Measurements from ENCODE around the gene PCDHB6.
"Not testable (repeated sequence)": the region's sequence is repeated elsewhere in the genome, so short reads cannot be mapped to it uniquely, and the experiment has no call there.

The PCDHB6 gene

GRCh38 chr5:141152096-141152495, 2.2 kb downstream of the PCDHB6 start:
- H3K36me3 ChIP-seq (replicated peaks; ENCODE audit: insufficient read depth, low read length); H3K27ac ChIP-seq (ENCODE audit: low read length); H3K79me2 ChIP-seq (ENCODE audit: low read length); H3K4me1 ChIP-seq (ENCODE audit: low read length); H2AFZ ChIP-seq (ENCODE audit: low read length); H3K4me2 ChIP-seq (ENCODE audit: low read depth, low read length); H3K9me3 ChIP-seq (replicated peaks; ENCODE audit: insufficient read depth, low read length); DNase-seq; H3K9ac ChIP-seq (ENCODE audit: low read length); H3K4me3 ChIP-seq (ENCODE audit: low read length); H3K27me3 ChIP-seq (replicated peaks; ENCODE audit: insufficient read depth, low read length); H3K9me2 ChIP-seq (replicated peaks; ENCODE audit: insufficient read depth, low read length); H4K20me1 ChIP-seq (ENCODE audit: insufficient read depth, low read length); H3F3A ChIP-seq (ENCODE audit: insufficient read depth, low read length): not testable (repeated sequence)

- no peaks in the 10 kb centered on the region for H3K79me2 ChIP-seq (ENCODE audit: low read length)
- H3K4me2 ChIP-seq (ENCODE audit: low read depth, low read length), result no peak overlapping the region
- H2AFZ ChIP-seq (ENCODE audit: low read length), result no peak overlapping the region
- H3K9ac ChIP-seq (ENCODE audit: low read length), result no peak overlapping the region
- H3K4me1 ChIP-seq (ENCODE audit: low read length), result no peaks in the 10 kb centered on the region
- no peak overlapping the region for H3K4me3 ChIP-seq (ENCODE audit: low read length)
- H3K9me2 ChIP-seq (replicated peaks; ENCODE audit: insufficient read depth, low read length), result no peaks in the 10 kb centered on the region
- no peak for DNase-seq
- no peaks in the 10 kb centered on the region for H3F3A ChIP-seq (ENCODE audit: insufficient read depth, low read length)
- H4K20me1 ChIP-seq (ENCODE audit: insufficient read depth, low read length), result no peaks in the 10 kb centered on the region
- H3K9me3 ChIP-seq (replicated peaks; ENCODE audit: insufficient read depth, low read length), result no peaks in the 10 kb centered on the region
- TF ChIP-seq EZH2phosphoT487 (IDR thresholded peaks at IDR 0.05; ENCODE audit: low read length) (no peak), CTCF (IDR thresholded peaks at IDR 0.05; ENCODE audit: low read length) (peak; percentile 43), EZH2 (optimal IDR thresholded peaks at IDR 0.05; ENCODE audit: low read depth, low read length) (no peak)
- no peaks in the 10 kb centered on the region for H3K27me3 ChIP-seq (replicated peaks; ENCODE audit: insufficient read depth, low read length)
- H3K36me3 ChIP-seq (replicated peaks; ENCODE audit: insufficient read depth, low read length), result no peaks in the 10 kb centered on the region
- no peak overlapping the region for H3K27ac ChIP-seq (ENCODE audit: low read length)
Observed at GRCh38 chr5:141155540-141156374, 5.9 kb downstream of the PCDHB6 start.

GRCh38 chr5:141157356-141157755, 7.5 kb downstream of the PCDHB6 start:
- H3K9ac ChIP-seq (ENCODE audit: low read length); H3K79me2 ChIP-seq (ENCODE audit: low read length); H3K9me2 ChIP-seq (replicated peaks; ENCODE audit: insufficient read depth, low read length); H3K4me3 ChIP-seq (ENCODE audit: low read length); DNase-seq; H3K27me3 ChIP-seq (replicated peaks; ENCODE audit: insufficient read depth, low read length); H4K20me1 ChIP-seq (ENCODE audit: insufficient read depth, low read length); H3K27ac ChIP-seq (ENCODE audit: low read length); H3K9me3 ChIP-seq (replicated peaks; ENCODE audit: insufficient read depth, low read length); H3K4me2 ChIP-seq (ENCODE audit: low read depth, low read length); H3F3A ChIP-seq (ENCODE audit: insufficient read depth, low read length); H2AFZ ChIP-seq (ENCODE audit: low read length); H3K4me1 ChIP-seq (ENCODE audit: low read length); H3K36me3 ChIP-seq (replicated peaks; ENCODE audit: insufficient read depth, low read length): not testable (repeated sequence)

GRCh38 chr5:141157901-141158300, 8.0 kb downstream of the PCDHB6 start:
- H3K9ac ChIP-seq (ENCODE audit: low read length); H3K36me3 ChIP-seq (replicated peaks; ENCODE audit: insufficient read depth, low read length); H3K4me1 ChIP-seq (ENCODE audit: low read length); H3K9me3 ChIP-seq (replicated peaks; ENCODE audit: insufficient read depth, low read length); DNase-seq; H3F3A ChIP-seq (ENCODE audit: insufficient read depth, low read length); H3K4me3 ChIP-seq (ENCODE audit: low read length); H3K27me3 ChIP-seq (replicated peaks; ENCODE audit: insufficient read depth, low read length); H3K4me2 ChIP-seq (ENCODE audit: low read depth, low read length); H3K9me2 ChIP-seq (replicated peaks; ENCODE audit: insufficient read depth, low read length); H2AFZ ChIP-seq (ENCODE audit: low read length); H3K79me2 ChIP-seq (ENCODE audit: low read length); H3K27ac ChIP-seq (ENCODE audit: low read length); H4K20me1 ChIP-seq (ENCODE audit: insufficient read depth, low read length): not testable (repeated sequence)

Data from MM.1S (cell line).